HepG2 (cell line): ENCODE data around the gene RABGAP1L. TPM values are rescaled to one million over a fixed set of nuclear protein-coding genes. Genes with fewer than 3 reads are reported as not detected.

Experiments used
- ATAC-seq: fragments of 200-7000 bp; cut with Tn5 transposase; 3 replicates; pipeline ENCODE4 v1.9.1; 2020; ENCODE audit warnings: mild to moderate bottlenecking, moderate library complexity
- BruUV-seq: library from RNA; stranded (reverse); fragments of 400-500 nt; replicated peaks from 2 replicates; lab custom pipeline; 2021; lab: Mats Ljungman, UMichigan
- CTCF ChIA-PET: fragments of 300-600 bp; formaldehyde crosslinking; extraction: SDS; loops from one replicate; lab custom pipeline; 2021; ENCODE audit warnings: low total read pairs, inconsistent platforms, low intra/inter-chr PET ratio; lab: Yijun Ruan, JAX
- POLR2A ChIA-PET: fragments of 350-600 bp; sonication (Branson Sonifier 250); formaldehyde crosslinking; loops from one replicate; lab custom pipeline; 2020; ENCODE audit warnings: antibody characterized with exemption, inconsistent platforms; lab: Yijun Ruan, JAX
- DNase-seq: peaks from one replicate; pipeline ENCODE4 v3.0.0-alpha.2; 2015; ENCODE audit warnings: low spot score
- FAIRE-seq: peaks from 3 replicates; lab custom pipeline; 2011; peaks lifted over from hg19 to GRCh38; lab: Jason Lieb, UNC
- H2AFZ ChIP-seq: one replicate; pipeline ENCODE4 v1.6.1; 2011; ENCODE audit warnings: low read length, inconsistent platforms
- H3K27ac ChIP-seq: fragments of 300-600 bp; 3 replicates; pipeline ENCODE4 v1.8.0; 2011; ENCODE audit warnings: mixed run types, mild to moderate bottlenecking, mixed read lengths, low read length, inconsistent platforms; ENCODE audit not compliant: insufficient read depth; ENCODE audit errors: extremely low read length
- H3K27me3 ChIP-seq, 2 experiments: fragments of 200-600 bp in 1 of 2; 2 replicates in 1 of 2; 3 replicates in 1 of 2; pipeline versions ENCODE4 v1.6.0 to v1.8.0; 2011; ENCODE audit warnings: low read length in 2 of 2, mild to moderate bottlenecking in 2 of 2, moderate library complexity in 2 of 2, inconsistent platforms in 1 of 2; ENCODE audit not compliant: insufficient read depth in 2 of 2, control insufficient read depth in 1 of 2
- H3K36me3 ChIP-seq, 2 experiments: fragments of 200-600 bp in 1 of 2; replicated peaks in 1 of 2; 2 replicates in 1 of 2; 3 replicates in 1 of 2; pipeline versions ENCODE4 v1.5.1 to v1.8.0; 2011; ENCODE audit warnings: low read length in 2 of 2, inconsistent platforms in 1 of 2; ENCODE audit not compliant: insufficient read depth in 2 of 2, control insufficient read depth in 1 of 2
- H3K4me1 ChIP-seq: 2 replicates; pipeline ENCODE4 v1.5.1; 2012; ENCODE audit warnings: low read length, inconsistent platforms; ENCODE audit not compliant: insufficient read depth
- H3K4me2 ChIP-seq: 2 replicates; pipeline ENCODE4 v1.6.0; 2011; ENCODE audit warnings: low read depth, low read length, inconsistent platforms
- H3K4me3 ChIP-seq, 3 experiments: fragments of 200-600 bp in 1 of 3; sonication (generic), shearing (Covaris generic) in 1 of 3; replicated peaks in 1 of 3; 2 replicates each; pipeline ENCODE4 v1.5.1; 2011 to 2016; ENCODE audit warnings: low read length in 3 of 3, inconsistent platforms in 2 of 3, low read depth in 2 of 3, mild to moderate bottlenecking in 2 of 3, control low read depth in 1 of 3, mixed read lengths in 1 of 3; ENCODE audit not compliant: insufficient read depth in 1 of 3
- H3K79me2 ChIP-seq: one replicate; pipeline ENCODE4 v1.6.1; 2011; ENCODE audit warnings: low read length, inconsistent platforms; ENCODE audit not compliant: insufficient read depth
- H3K9ac ChIP-seq: 2 replicates; pipeline ENCODE4 v1.6.0; 2011; ENCODE audit warnings: mild to moderate bottlenecking, low read depth, low read length, inconsistent platforms; ENCODE audit not compliant: insufficient read depth
- H3K9me3 ChIP-seq: 2 replicates; pipeline ENCODE4 v1.5.1; 2012; ENCODE audit warnings: mild to moderate bottlenecking, low read length
- H4K20me1 ChIP-seq: 2 replicates; pipeline ENCODE4 v1.6.0; 2011; ENCODE audit warnings: inconsistent platforms, mild to moderate bottlenecking, low read length, moderate library complexity; ENCODE audit not compliant: insufficient read depth
- ATF3 ChIP-seq: sonication (generic); formaldehyde crosslinking; IDR thresholded peaks from 2 replicates; pipeline ENCODE4 v1.4.0; 2020; ENCODE audit warnings: missing genetic modification reagents
- CREB1 ChIP-seq, 2 experiments: fragments of 450-650 bp in 1 of 2; IDR thresholded peaks; 2 replicates each; pipeline ENCODE4 v1.6.1; 2016 to 2017; ENCODE audit warnings: control low read depth in 1 of 2, mild to moderate bottlenecking in 1 of 2, missing compliant biosample characterization in 1 of 2, missing genetic modification characterization in 1 of 2
- HDAC1 ChIP-seq: sonication (generic); formaldehyde crosslinking; IDR thresholded peaks from 2 replicates; pipeline ENCODE4 v1.5.1; 2020; ENCODE audit warnings: mild to moderate bottlenecking, missing genetic modification reagents
- HMGA1 ChIP-seq: sonication (generic); formaldehyde crosslinking; conservative IDR thresholded peaks from 2 replicates; pipeline ENCODE4 v1.4.0; 2020; ENCODE audit warnings: missing genetic modification reagents
- IRX3 ChIP-seq: sonication (generic); formaldehyde crosslinking; IDR thresholded peaks from 2 replicates; pipeline ENCODE4 v1.8.1; 2023; ENCODE audit warnings: mild to moderate bottlenecking, low read depth, missing genetic modification reagents, borderline replicate concordance
- NFE2 ChIP-seq: sonication (generic); formaldehyde crosslinking; IDR thresholded peaks from 2 replicates; pipeline ENCODE4 v1.4.0; 2020; ENCODE audit warnings: missing genetic modification reagents
- PRDM10 ChIP-seq: sonication (generic); formaldehyde crosslinking; IDR thresholded peaks from 2 replicates; pipeline ENCODE4 v1.4.0; 2020; ENCODE audit warnings: low read depth, missing genetic modification reagents
- STAG1 ChIP-seq: sonication (generic); formaldehyde crosslinking; IDR thresholded peaks from 2 replicates; pipeline ENCODE4 v1.4.0; 2020; ENCODE audit warnings: missing genetic modification reagents
- TFDP2 ChIP-seq: sonication (generic); formaldehyde crosslinking; IDR thresholded peaks from 2 replicates; pipeline ENCODE4 v1.4.0; 2020; ENCODE audit warnings: missing genetic modification reagents
- TSC22D2 ChIP-seq: sonication (generic); formaldehyde crosslinking; IDR thresholded peaks from 2 replicates; pipeline ENCODE4 v1.5.1; 2020; ENCODE audit warnings: missing genetic modification reagents, mild to moderate bottlenecking, borderline replicate concordance
- ZBTB8A ChIP-seq: sonication (generic); formaldehyde crosslinking; IDR thresholded peaks from 2 replicates; pipeline ENCODE4 v1.4.0; 2020; ENCODE audit warnings: mild to moderate bottlenecking, low read depth, missing genetic modification reagents, borderline replicate concordance
- ZFP36L1 ChIP-seq: sonication (generic); formaldehyde crosslinking; IDR thresholded peaks from 2 replicates; pipeline ENCODE4 v1.8.0; 2022; ENCODE audit warnings: mild to moderate bottlenecking, missing genetic modification reagents, moderate library complexity
- WGBS: methylation state at CpG from one replicate; pipeline ENCODE4 v1.1.6; 2017; ENCODE audit warnings: low lambda C conversion rate; 5-methylcytosine and 5-hydroxymethylcytosine counted together
- in situ Hi-C: cut with HindIII; loops from 2 replicates; pipeline ENCODE4 v1.10.0; 2017; ENCODE audit warnings: low pct_unique_long_range_greater_than_20kb; ENCODE audit not compliant: extremely low pct_ligation_motif_present
- intact Hi-C: fragments of 100-400 bp; cut with micrococcal nuclease; formaldehyde crosslinking; loops from one replicate; pipeline ENCODE4 v1.10.0; 2022; ENCODE audit not compliant: unreplicated experiment
- polyA plus RNA-seq, 8 experiments: library from polyadenylated mRNA; depleted of rRNA in 3 of 8; stranded (reverse) in 7 of 8; unstranded in 1 of 8; fragments of >200 nt; fragmentation: Illumina TruSeq in 4 of 8; extraction: Trizol in 4 of 8; gene quantifications; 2 replicates each; pipeline versions ENCODE4 v1.2.1 to v1.2.3, GENCODE V29; 2011 to 2016; ENCODE audit warnings: low read depth in 4 of 8, missing spikeins in 1 of 8, mixed read lengths in 1 of 8; ENCODE audit not compliant: insufficient read depth in 1 of 8
- total RNA-seq, 5 experiments: library from RNA; depleted of rRNA; stranded (reverse); fragments of >200 nt; fragmentation: Illumina TruSeq; extraction: Trizol; gene quantifications; 2 replicates each; pipeline ENCODE4 v1.2.3, GENCODE V29; 2016; ENCODE audit warnings: low read depth in 1 of 5
- TF ChIP-seq, protein P1 (sequence below): sonication (generic); formaldehyde crosslinking; conservative IDR thresholded peaks from 2 replicates; pipeline ENCODE4 v1.8.0; 2022; ENCODE audit warnings: low read depth, missing genetic modification reagents

RABGAP1L gene
- total and polyA plus RNA-seq, 2 of the 13 experiments (the other 11 are each of a cell fraction or from before 2014, with no cell fraction given), result 7.9 to 22.6 TPM

DNA sequence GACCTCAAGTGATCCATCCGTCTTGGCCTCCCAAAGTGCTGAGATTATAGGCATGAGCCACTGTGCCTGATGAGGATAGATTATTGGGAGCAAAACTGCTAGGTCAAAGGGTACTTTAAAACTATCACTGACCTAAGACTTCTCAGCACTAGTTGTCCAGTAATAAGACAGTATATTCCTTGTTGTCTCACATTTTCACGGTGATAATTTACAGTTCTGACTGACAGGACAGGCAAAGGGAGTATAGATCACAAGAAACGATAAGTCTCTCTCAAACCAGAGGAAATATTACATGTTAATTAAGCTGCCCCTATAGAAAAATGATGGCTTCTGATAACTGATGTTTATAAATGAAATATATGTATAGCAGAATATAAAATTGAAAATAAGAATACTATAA lies 860.2 kb downstream of the RABGAP1L start (continued):
- TF ChIP-seq ZBTB8A (CRISPR knock-in tag), result no peak
- no peak for TF ChIP-seq HMGA1 (CRISPR knock-in tag)
- TF ChIP-seq HDAC1 (CRISPR knock-in tag), result no peak
- TF ChIP-seq, all 625 proteins: peak for 0

- H3K4me3 ChIP-seq, result peak within 1 kb of the TSS; percentile 94 to 99 (median 99)
- H3K9ac ChIP-seq, result peak within 1 kb of the TSS; percentile 98
- H3K4me2 ChIP-seq, result peak within 1 kb of the TSS; percentile 88
- intact Hi-C loops, result no loop called here
- FAIRE-seq (peak; percentile 96), DNase-seq (peak; percentile 96), ATAC-seq (peak; percentile 97)
- in situ Hi-C loops, result loop anchor here (10.0 kb wide), 1 partner anchor 302 kb away; no protein-coding TSS in a partner anchor
- peak within 1 kb of the TSS; percentile 94 for H2AFZ ChIP-seq
- ChIA-PET POLR2A (interaction anchor here (0.7 to 3.9 kb wide), 11 partner anchors 9 to 1155 kb away, joined by 3 to 124 read pairs (median 5); partner anchors contain the start of genes CACYBP, GAS5 and ZBTB37), CTCF (no interaction called here)
- H3K79me2 ChIP-seq, result peaks cover 25% of the 10 kb centered on the region
- H3K27me3 ChIP-seq, result no peaks in the 10 kb centered on the region; a peak in 1 of 5 replicates
- under 1% methylated on average over 28 of the region's 42 CpGs for WGBS
- H3K9me3 ChIP-seq, result no peaks in the 10 kb centered on the region
- TSS peak; percentile 68 for BruUV-seq
- H3K27ac ChIP-seq, result peak within 1 kb of the TSS; percentile 90
- H3K4me1 ChIP-seq, result peaks cover 19% of the 10 kb centered on the region
- 0 out of 2 replicates have a peak, but pooled peaks cover 5% of the 10 kb centered on the region for H4K20me1 ChIP-seq
- peaks cover under 1 to 2% of the 10 kb centered on the region in 2 experiments; a peak in 2 of 5 replicates for H3K36me3 ChIP-seq
- TF ChIP-seq ZFP36L1 (CRISPR knock-in tag) (no peak), NFE2 (CRISPR knock-in tag) (no peak), STAG1 (CRISPR knock-in tag) (no peak), CREB1 (IDR thresholded peaks at IDR 0.05) (peak; percentile 82), CREB1 (CRISPR knock-in tag; IDR thresholded peaks at IDR 0.05) (peak; percentile 91), ATF3 (CRISPR knock-in tag) (no peak; the same call in 1 of the 2 replicates), PRDM10 (CRISPR knock-in tag) (no peak), TFDP2 (CRISPR knock-in tag) (peak; percentile 43; the same call in 1 of the 2 replicates), IRX3 (CRISPR knock-in tag) (0 out of 2 replicates have a peak, but pooled peaks have one; percentile 65), TSC22D2 (CRISPR knock-in tag) (0 out of 2 replicates have a peak, but pooled peaks have one; percentile 32)
- TF ChIP-seq, protein P1, sequence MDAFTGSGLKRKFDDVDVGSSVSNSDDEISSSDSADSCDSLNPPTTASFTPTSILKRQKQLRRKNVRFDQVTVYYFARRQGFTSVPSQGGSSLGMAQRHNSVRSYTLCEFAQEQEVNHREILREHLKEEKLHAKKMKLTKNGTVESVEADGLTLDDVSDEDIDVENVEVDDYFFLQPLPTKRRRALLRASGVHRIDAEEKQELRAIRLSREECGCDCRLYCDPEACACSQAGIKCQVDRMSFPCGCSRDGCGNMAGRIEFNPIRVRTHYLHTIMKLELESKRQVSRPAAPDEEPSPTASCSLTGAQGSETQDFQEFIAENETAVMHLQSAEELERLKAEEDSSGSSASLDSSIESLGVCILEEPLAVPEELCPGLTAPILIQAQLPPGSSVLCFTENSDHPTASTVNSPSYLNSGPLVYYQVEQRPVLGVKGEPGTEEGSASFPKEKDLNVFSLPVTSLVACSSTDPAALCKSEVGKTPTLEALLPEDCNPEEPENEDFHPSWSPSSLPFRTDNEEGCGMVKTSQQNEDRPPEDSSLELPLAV (CRISPR knock-in tag), result no peak
Measured at GRCh38 chr1:175023043-175023921, 864.0 kb downstream of the RABGAP1L start, which contains the start of gene MRPS14. Gene MRPS14 (minus strand): TSS chr1:175023425. CDS start chr1:175023408, 17 bp downstream.
